Stimulated activated CD4-positive, alpha-beta T cell treated with anti-CD3 and anti-CD28 coated beads, Interleukin-1b, Interleukin-23, amount 100 ng/mL, for 4 hours (primary cell): ENCODE data around the gene OBP2A.
"Not testable (repeated sequence)": the region's sequence is repeated elsewhere in the genome, so short reads cannot be mapped to it uniquely, and the experiment has no call there.

Experiments
- DNase-seq, 2 donors: peaks; one replicate each; pipeline ENCODE4 v3.0.0-alpha.2; 2020; ENCODE audit warnings: low read depth in 2 of 2

The OBP2A gene

GRCh38 chr9:135545646-135546176 lies at the start of gene OBP2A:
Gene OBP2A, plus strand, starts transcription at chr9:135546126. Its CDS starts 55 bp downstream, at chr9:135546181.
- not testable (repeated sequence) for DNase-seq

GRCh38 chr9:135498381-135499126 lies 47.4 kb upstream of the OBP2A start:
- no peak for DNase-seq

- peak; percentile 88 to 92 for DNase-seq
Measured at GRCh38 chr9:135499326-135500070, 46.4 kb upstream of the OBP2A start.

GRCh38 chr9:135500071-135500524 lies 45.8 kb upstream of the OBP2A start:
- no peak for DNase-seq

- peak; percentile 68 to 82 for DNase-seq
Measured at GRCh38 chr9:135500525-135501260, 45.2 kb upstream of the OBP2A start, which contains the start of gene MRPS2. Gene MRPS2, plus strand, starts transcription at chr9:135500682. Its CDS starts 29 bp downstream, at chr9:135500711.

- DNase-seq: no peak
Measured at GRCh38 chr9:135501261-135502167, 44.4 kb upstream of the OBP2A start.

- DNase-seq: no peak
Measured at GRCh38 chr9:135502168-135502872, 43.6 kb upstream of the OBP2A start.

GRCh38 chr9:135502873-135503321 lies 43.0 kb upstream of the OBP2A start:
- no peak for DNase-seq

GRCh38 chr9:135503371-135504261 lies 42.3 kb upstream of the OBP2A start:
- DNase-seq: no peak

GRCh38 chr9:135504262-135505243 lies 41.4 kb upstream of the OBP2A start:
- DNase-seq: peak; percentile 36 to 51

- DNase-seq: no peak
Measured at GRCh38 chr9:135505406-135506187, 40.3 kb upstream of the OBP2A start.

- DNase-seq: no peak
Measured at GRCh38 chr9:135506327-135507103, 39.4 kb upstream of the OBP2A start.

- DNase-seq: no peak
Measured at GRCh38 chr9:135507104-135508035, 38.6 kb upstream of the OBP2A start.

GRCh38 chr9:135508211-135508820 lies 37.6 kb upstream of the OBP2A start:
- no peak for DNase-seq

GRCh38 chr9:135509458-135509857 lies 36.5 kb upstream of the OBP2A start:
- DNase-seq: no peak
